HCT116 (cell line): ENCODE measurements around the gene FNDC3B. TPM values are rescaled to one million over a fixed set of nuclear protein-coding genes. Genes with fewer than 3 reads are reported as not detected.

Experiments used
- ATAC-seq: fragments of 200-7000 bp; cut with Tn5 transposase; 2 replicates; pipeline ENCODE4 v1.9.1; 2020; ENCODE audit warnings: mild to moderate bottlenecking, moderate library complexity
- BruUV-seq: library from RNA; stranded (reverse); fragments of 400-500 nt; replicated peaks from 2 replicates; lab custom pipeline; 2021; lab: Mats Ljungman, UMichigan
- CTCF ChIA-PET: fragments of 300-600 bp; sonication (Branson Sonifier 250); formaldehyde crosslinking; loops from one replicate; lab custom pipeline; 2021; ENCODE audit warnings: antibody characterized with exemption; lab: Charles Lee
- POLR2A ChIA-PET: fragments of 300-600, 350-600 bp; sonication (Branson Sonifier 250); formaldehyde crosslinking; loops from one replicate; lab custom pipeline; 2021; ENCODE audit warnings: antibody characterized with exemption; lab: Charles Lee
- RAD21 ChIA-PET, 2 experiments: fragments of 300-600 bp; sonication (Branson Sonifier 250); formaldehyde crosslinking; loops; one replicate each; lab custom pipeline; 2023; ENCODE audit warnings: low total read pairs in 2 of 2; ENCODE audit not compliant: uncharacterized antibody in 2 of 2, unreplicated experiment in 2 of 2, low non-redundant PET in 1 of 2; lab: Charles Lee
- DNase-seq: peaks from one replicate; pipeline ENCODE4 v3.0.0-alpha.2; 2010; ENCODE audit warnings: low read depth, low spot score
- H2AFZ ChIP-seq: fragments of 200-600 bp; shearing (Covaris generic), sonication (generic); 2 replicates; pipeline ENCODE4 v1.6.1; 2017; ENCODE audit warnings: low read depth, mixed run types, mixed read lengths, antibody characterized with exemption, low read length; ENCODE audit not compliant: poor library complexity, severe bottlenecking
- H3K27ac ChIP-seq: 2 replicates; pipeline ENCODE4 v1.5.1; 2012; ENCODE audit warnings: low read depth, low read length
- H3K27me3 ChIP-seq: fragments of 200-600 bp; sonication (generic); 2 replicates; pipeline ENCODE4 v1.6.1; 2016; ENCODE audit warnings: mixed run types, low read length, mixed read lengths; ENCODE audit not compliant: insufficient read depth
- H3K36me3 ChIP-seq, 2 experiments: fragments of 200-500 bp in 1 of 2; fragments of 200-600 bp in 1 of 2; sonication (Bioruptor generic) in 1 of 2; sonication (generic) in 1 of 2; 2 replicates each; pipeline versions ENCODE4 v1.5.1 to v1.6.1; 2014 to 2016; ENCODE audit warnings: low read length in 2 of 2, inconsistent platforms in 1 of 2, mixed read lengths in 1 of 2, mixed run types in 1 of 2; ENCODE audit not compliant: insufficient read depth in 2 of 2, control insufficient read depth in 1 of 2
- H3K4me1 ChIP-seq, 2 experiments: fragments of 200-600 bp in 1 of 2; sonication (generic) in 1 of 2; 2 replicates each; pipeline versions ENCODE4 v1.5.1 to v1.6.1; 2012 to 2017; ENCODE audit warnings: low read length in 2 of 2, inconsistent platforms in 1 of 2, mild to moderate bottlenecking in 1 of 2, mixed read lengths in 1 of 2, mixed run types in 1 of 2, moderate library complexity in 1 of 2; ENCODE audit not compliant: insufficient read depth in 2 of 2, control insufficient read depth in 1 of 2
- H3K4me2 ChIP-seq: fragments of 200-600 bp; sonication (generic); 2 replicates; pipeline ENCODE4 v1.6.1; 2017; ENCODE audit warnings: mixed run types, low read length, mixed read lengths
- H3K4me3 ChIP-seq, 2 experiments: fragments of 200-600 bp in 1 of 2; sonication (generic) in 1 of 2; replicated peaks in 1 of 2; 2 replicates each; pipeline ENCODE4 v1.5.1; 2011 to 2016; ENCODE audit warnings: low read length in 2 of 2, control low read depth in 1 of 2, low read depth in 1 of 2, mild to moderate bottlenecking in 1 of 2, mixed read lengths in 1 of 2, mixed run types in 1 of 2
- H3K79me2 ChIP-seq: fragments of 200-600 bp; sonication (generic); 2 replicates; pipeline ENCODE4 v1.6.1; 2017; ENCODE audit warnings: mild to moderate bottlenecking, mixed run types, low read length, moderate library complexity, mixed read lengths; ENCODE audit not compliant: insufficient read depth
- H3K9ac ChIP-seq: fragments of 200-600 bp; sonication (generic); 2 replicates; pipeline ENCODE4 v1.6.1; 2016; ENCODE audit warnings: low read length, mixed read lengths
- H3K9me2 ChIP-seq: fragments of 200-600 bp; sonication (generic), shearing (Covaris generic); 2 replicates; pipeline ENCODE4 v1.6.1; 2017; ENCODE audit warnings: mixed run types, mild to moderate bottlenecking, moderate library complexity; ENCODE audit not compliant: insufficient read depth
- H3K9me3 ChIP-seq, 2 experiments: fragments of 200-500 bp in 1 of 2; fragments of 200-600 bp in 1 of 2; sonication (Bioruptor generic) in 1 of 2; sonication (generic) in 1 of 2; 2 replicates each; pipeline ENCODE4 v1.6.1; 2014 to 2017; ENCODE audit warnings: low read length in 2 of 2, mixed read lengths in 2 of 2, inconsistent platforms in 1 of 2, low read depth in 1 of 2, mild to moderate bottlenecking in 1 of 2, mixed run types in 1 of 2, moderate library complexity in 1 of 2; ENCODE audit not compliant: control insufficient read depth in 1 of 2, insufficient read depth in 1 of 2
- H4K20me1 ChIP-seq: fragments of 200-600 bp; sonication (generic), shearing (Covaris generic); 2 replicates; pipeline ENCODE4 v1.6.1; 2017; ENCODE audit warnings: mixed run types, mild to moderate bottlenecking, moderate library complexity; ENCODE audit not compliant: insufficient read depth
- CEBPB ChIP-seq: IDR thresholded peaks from 2 replicates; pipeline ENCODE4 v1.6.1; 2012; ENCODE audit warnings: low read depth
- ELF1 ChIP-seq: IDR thresholded peaks from 2 replicates; pipeline ENCODE4 v1.6.1; 2012; ENCODE audit warnings: low read depth, borderline replicate concordance
- EZH2phosphoT487 ChIP-seq: fragments of 200-600 bp; IDR thresholded peaks from 2 replicates; pipeline ENCODE4 v1.6.1; 2018; ENCODE audit warnings: antibody characterized with exemption, borderline replicate concordance
- POLR2AphosphoS5 ChIP-seq: IDR thresholded peaks from 2 replicates; pipeline ENCODE4 v1.6.1; 2011; ENCODE audit warnings: mild to moderate bottlenecking, low read depth, low read length, moderate library complexity
- RAD21 ChIP-seq: IDR thresholded peaks from 2 replicates; pipeline ENCODE4 v1.6.1; 2012; ENCODE audit warnings: low read depth, mild to moderate bottlenecking
- TCF7L2 ChIP-seq: IDR thresholded peaks from 2 replicates; pipeline ENCODE4 v1.7.0; 2011; ENCODE audit warnings: borderline replicate concordance, inconsistent platforms; ENCODE audit not compliant: insufficient read depth, insufficient read length; ENCODE audit errors: extremely low read depth
- YY1 ChIP-seq: IDR thresholded peaks from 2 replicates; pipeline ENCODE4 v1.6.1; 2011; ENCODE audit warnings: low read length, low read depth, moderate library complexity, mild to moderate bottlenecking; ENCODE audit not compliant: insufficient replicate concordance; ENCODE audit errors: extremely low read depth
- ZFX ChIP-seq: fragments of 450-650 bp; IDR thresholded peaks from 2 replicates; pipeline ENCODE4 v1.6.1; 2017
- ZNF274 ChIP-seq: fragments of 200-500 bp; sonication (Bioruptor generic); IDR thresholded peaks from 2 replicates; pipeline ENCODE4 v1.6.1; 2014; ENCODE audit warnings: mild to moderate bottlenecking, low read depth, low read length, inconsistent platforms
- intact Hi-C: fragments of 100-400 bp; cut with micrococcal nuclease; formaldehyde crosslinking; loops from 2 replicates; pipeline ENCODE4 v1.10.0; 2022
- total RNA-seq: library from RNA; stranded (reverse); gene quantifications from one replicate; pipeline ENCODE4 v1.2.1, GENCODE V29; 2021; ENCODE audit not compliant: unreplicated experiment
- TF ChIP-seq, protein P1 (sequence below): IDR thresholded peaks from 2 replicates; pipeline ENCODE4 v1.6.1; 2012; ENCODE audit warnings: low read depth
- TF ChIP-seq, protein P2 (sequence below): IDR thresholded peaks from 2 replicates; pipeline ENCODE4 v1.6.1; 2012

FNDC3B gene
- total RNA-seq, 1 experiment from 2014 or later: 45.7 TPM

- H2AFZ ChIP-seq: no peak overlapping the region
- H3K9me3 ChIP-seq: no peaks in the 10 kb centered on the region
- H3K4me1 ChIP-seq: peaks cover 12 to 25% of the 10 kb centered on the region in 2 experiments
- H3K36me3 ChIP-seq: no peaks in the 10 kb centered on the region
- H3K9me2 ChIP-seq: no peaks in the 10 kb centered on the region
- DNase-seq: no peak
- H3K9ac ChIP-seq: no peak overlapping the region
- no peak overlapping the region for H3K4me2 ChIP-seq
- peaks cover 9% of the 10 kb centered on the region; the same call in 1 of the 2 replicates for H3K79me2 ChIP-seq
- TF ChIP-seq POLR2AphosphoS5 (no peak), RAD21 (no peak), YY1 (no peak), ZFX (no peak), EZH2phosphoT487 (no peak), ZNF274 (no peak), ELF1 (no peak), TCF7L2 (no peak), CEBPB (no peak)
- TF ChIP-seq, protein P1, sequence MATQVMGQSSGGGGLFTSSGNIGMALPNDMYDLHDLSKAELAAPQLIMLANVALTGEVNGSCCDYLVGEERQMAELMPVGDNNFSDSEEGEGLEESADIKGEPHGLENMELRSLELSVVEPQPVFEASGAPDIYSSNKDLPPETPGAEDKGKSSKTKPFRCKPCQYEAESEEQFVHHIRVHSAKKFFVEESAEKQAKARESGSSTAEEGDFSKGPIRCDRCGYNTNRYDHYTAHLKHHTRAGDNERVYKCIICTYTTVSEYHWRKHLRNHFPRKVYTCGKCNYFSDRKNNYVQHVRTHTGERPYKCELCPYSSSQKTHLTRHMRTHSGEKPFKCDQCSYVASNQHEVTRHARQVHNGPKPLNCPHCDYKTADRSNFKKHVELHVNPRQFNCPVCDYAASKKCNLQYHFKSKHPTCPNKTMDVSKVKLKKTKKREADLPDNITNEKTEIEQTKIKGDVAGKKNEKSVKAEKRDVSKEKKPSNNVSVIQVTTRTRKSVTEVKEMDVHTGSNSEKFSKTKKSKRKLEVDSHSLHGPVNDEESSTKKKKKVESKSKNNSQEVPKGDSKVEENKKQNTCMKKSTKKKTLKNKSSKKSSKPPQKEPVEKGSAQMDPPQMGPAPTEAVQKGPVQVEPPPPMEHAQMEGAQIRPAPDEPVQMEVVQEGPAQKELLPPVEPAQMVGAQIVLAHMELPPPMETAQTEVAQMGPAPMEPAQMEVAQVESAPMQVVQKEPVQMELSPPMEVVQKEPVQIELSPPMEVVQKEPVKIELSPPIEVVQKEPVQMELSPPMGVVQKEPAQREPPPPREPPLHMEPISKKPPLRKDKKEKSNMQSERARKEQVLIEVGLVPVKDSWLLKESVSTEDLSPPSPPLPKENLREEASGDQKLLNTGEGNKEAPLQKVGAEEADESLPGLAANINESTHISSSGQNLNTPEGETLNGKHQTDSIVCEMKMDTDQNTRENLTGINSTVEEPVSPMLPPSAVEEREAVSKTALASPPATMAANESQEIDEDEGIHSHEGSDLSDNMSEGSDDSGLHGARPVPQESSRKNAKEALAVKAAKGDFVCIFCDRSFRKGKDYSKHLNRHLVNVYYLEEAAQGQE: no peak
- TF ChIP-seq, protein P2, sequence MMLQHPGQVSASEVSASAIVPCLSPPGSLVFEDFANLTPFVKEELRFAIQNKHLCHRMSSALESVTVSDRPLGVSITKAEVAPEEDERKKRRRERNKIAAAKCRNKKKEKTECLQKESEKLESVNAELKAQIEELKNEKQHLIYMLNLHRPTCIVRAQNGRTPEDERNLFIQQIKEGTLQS: no peak
- H4K20me1 ChIP-seq: no peaks in the 10 kb centered on the region
- no peaks in the 10 kb centered on the region for H3K27me3 ChIP-seq
- no TSS peak for BruUV-seq
- H3K27ac ChIP-seq: no peak overlapping the region
- intact Hi-C loops: no loop called here
- ChIA-PET CTCF (no interaction called here), RAD21 (no interaction called here), POLR2A (no interaction called here)
- no peak for ATAC-seq
- no peak overlapping the region for H3K4me3 ChIP-seq
Measured at GRCh38 chr3:172171396-172172075, 132.2 kb downstream of the FNDC3B start.
